HepG2 (cell line): ENCODE data around the gene CISD2.

Experiments
- DNMT3B ChIP-seq: conservative IDR thresholded peaks from 2 replicates; pipeline ENCODE4 v1.6.1; 2016; ENCODE audit warnings: missing biosample characterization, control low read depth
- NCOA1 ChIP-seq: sonication (generic); formaldehyde crosslinking; IDR thresholded peaks from 2 replicates; pipeline ENCODE4 v1.9.0; 2021; ENCODE audit warnings: missing genetic modification reagents
- ZNF33A ChIP-seq: sonication (generic); formaldehyde crosslinking; IDR thresholded peaks from 2 replicates; pipeline ENCODE4 v1.5.1; 2020; ENCODE audit warnings: missing genetic modification reagents, mild to moderate bottlenecking, moderate library complexity, borderline replicate concordance
- TF ChIP-seq, protein P1 (sequence below): sonication (generic); formaldehyde crosslinking; IDR thresholded peaks from 2 replicates; pipeline ENCODE4 v1.5.0; 2020; ENCODE audit warnings: mild to moderate bottlenecking, missing genetic modification reagents, moderate library complexity
- TF ChIP-seq, protein P2 (sequence below), 2 experiments: IDR thresholded peaks; 2 replicates each; pipeline ENCODE4 v1.6.1; 2011 to 2012; ENCODE audit warnings: low read length in 2 of 2, borderline replicate concordance in 1 of 2, low read depth in 1 of 2, mild to moderate bottlenecking in 1 of 2, moderate library complexity in 1 of 2
- TF ChIP-seq, protein P3 (sequence below): sonication (generic); formaldehyde crosslinking; IDR thresholded peaks from 2 replicates; pipeline ENCODE4 v1.5.1; 2020; ENCODE audit warnings: mild to moderate bottlenecking, missing genetic modification reagents

DNA sequence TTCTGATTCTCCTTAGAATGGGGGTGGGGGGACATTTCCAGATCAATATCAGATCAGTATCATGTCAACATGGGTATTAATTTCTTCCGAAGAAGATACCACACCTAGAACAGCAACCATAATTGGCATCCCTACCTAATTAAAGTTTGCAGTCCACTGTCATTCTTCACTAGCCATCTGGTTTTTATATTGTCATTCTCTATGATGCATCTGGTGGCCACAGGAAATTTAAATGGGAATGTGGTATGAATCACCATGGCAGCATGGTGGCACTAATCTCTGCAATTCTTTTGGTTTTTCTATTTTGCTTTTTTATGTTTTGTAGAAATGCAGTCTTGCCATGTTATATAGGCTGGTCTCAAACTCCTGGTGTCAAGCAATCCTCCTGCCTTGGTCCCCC, 24.9 kb upstream of the CISD2 start:
- TF ChIP-seq, protein P1, sequence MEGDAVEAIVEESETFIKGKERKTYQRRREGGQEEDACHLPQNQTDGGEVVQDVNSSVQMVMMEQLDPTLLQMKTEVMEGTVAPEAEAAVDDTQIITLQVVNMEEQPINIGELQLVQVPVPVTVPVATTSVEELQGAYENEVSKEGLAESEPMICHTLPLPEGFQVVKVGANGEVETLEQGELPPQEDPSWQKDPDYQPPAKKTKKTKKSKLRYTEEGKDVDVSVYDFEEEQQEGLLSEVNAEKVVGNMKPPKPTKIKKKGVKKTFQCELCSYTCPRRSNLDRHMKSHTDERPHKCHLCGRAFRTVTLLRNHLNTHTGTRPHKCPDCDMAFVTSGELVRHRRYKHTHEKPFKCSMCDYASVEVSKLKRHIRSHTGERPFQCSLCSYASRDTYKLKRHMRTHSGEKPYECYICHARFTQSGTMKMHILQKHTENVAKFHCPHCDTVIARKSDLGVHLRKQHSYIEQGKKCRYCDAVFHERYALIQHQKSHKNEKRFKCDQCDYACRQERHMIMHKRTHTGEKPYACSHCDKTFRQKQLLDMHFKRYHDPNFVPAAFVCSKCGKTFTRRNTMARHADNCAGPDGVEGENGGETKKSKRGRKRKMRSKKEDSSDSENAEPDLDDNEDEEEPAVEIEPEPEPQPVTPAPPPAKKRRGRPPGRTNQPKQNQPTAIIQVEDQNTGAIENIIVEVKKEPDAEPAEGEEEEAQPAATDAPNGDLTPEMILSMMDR (CRISPR knock-in tag): no peak
- TF ChIP-seq ZNF33A (CRISPR knock-in tag) (no peak), NCOA1 (no peak), DNMT3B (no peak)
- TF ChIP-seq, protein P2, sequence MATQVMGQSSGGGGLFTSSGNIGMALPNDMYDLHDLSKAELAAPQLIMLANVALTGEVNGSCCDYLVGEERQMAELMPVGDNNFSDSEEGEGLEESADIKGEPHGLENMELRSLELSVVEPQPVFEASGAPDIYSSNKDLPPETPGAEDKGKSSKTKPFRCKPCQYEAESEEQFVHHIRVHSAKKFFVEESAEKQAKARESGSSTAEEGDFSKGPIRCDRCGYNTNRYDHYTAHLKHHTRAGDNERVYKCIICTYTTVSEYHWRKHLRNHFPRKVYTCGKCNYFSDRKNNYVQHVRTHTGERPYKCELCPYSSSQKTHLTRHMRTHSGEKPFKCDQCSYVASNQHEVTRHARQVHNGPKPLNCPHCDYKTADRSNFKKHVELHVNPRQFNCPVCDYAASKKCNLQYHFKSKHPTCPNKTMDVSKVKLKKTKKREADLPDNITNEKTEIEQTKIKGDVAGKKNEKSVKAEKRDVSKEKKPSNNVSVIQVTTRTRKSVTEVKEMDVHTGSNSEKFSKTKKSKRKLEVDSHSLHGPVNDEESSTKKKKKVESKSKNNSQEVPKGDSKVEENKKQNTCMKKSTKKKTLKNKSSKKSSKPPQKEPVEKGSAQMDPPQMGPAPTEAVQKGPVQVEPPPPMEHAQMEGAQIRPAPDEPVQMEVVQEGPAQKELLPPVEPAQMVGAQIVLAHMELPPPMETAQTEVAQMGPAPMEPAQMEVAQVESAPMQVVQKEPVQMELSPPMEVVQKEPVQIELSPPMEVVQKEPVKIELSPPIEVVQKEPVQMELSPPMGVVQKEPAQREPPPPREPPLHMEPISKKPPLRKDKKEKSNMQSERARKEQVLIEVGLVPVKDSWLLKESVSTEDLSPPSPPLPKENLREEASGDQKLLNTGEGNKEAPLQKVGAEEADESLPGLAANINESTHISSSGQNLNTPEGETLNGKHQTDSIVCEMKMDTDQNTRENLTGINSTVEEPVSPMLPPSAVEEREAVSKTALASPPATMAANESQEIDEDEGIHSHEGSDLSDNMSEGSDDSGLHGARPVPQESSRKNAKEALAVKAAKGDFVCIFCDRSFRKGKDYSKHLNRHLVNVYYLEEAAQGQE (IDR thresholded peaks at IDR 0.05; ENCODE audit: borderline replicate concordance in 1 of 2, low read depth in 1 of 2, low read length in 2 of 2): no peak
- TF ChIP-seq, protein P3, sequence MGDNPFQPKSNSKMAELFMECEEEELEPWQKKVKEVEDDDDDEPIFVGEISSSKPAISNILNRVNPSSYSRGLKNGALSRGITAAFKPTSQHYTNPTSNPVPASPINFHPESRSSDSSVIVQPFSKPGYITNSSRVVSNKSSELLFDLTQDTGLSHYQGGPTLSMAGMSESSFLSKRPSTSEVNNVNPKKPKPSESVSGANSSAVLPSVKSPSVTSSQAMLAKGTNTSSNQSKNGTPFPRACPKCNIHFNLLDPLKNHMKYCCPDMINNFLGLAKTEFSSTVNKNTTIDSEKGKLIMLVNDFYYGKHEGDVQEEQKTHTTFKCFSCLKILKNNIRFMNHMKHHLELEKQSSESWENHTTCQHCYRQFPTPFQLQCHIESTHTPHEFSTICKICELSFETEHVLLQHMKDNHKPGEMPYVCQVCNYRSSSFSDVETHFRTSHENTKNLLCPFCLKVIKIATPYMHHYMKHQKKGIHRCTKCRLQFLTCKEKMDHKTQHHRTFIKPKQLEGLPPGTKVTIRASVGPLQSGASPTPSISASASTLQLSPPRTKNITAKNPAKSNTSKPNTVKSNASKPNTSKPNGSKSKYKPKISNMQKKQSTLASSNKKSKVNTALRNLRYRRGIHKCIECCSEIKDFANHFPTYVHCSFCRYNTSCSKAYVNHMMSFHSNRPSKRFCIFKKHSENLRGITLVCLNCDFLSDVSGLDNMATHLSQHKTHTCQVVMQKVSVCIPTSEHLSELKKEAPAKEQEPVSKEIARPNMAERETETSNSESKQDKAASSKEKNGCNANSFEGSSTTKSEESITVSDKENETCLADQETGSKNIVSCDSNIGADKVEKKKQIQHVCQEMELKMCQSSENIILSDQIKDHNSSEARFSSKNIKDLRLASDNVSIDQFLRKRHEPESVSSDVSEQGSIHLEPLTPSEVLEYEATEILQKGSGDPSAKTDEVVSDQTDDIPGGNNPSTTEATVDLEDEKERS (CRISPR knock-in tag): no peak
